HEK293T (cell line): ENCODE results near the gene ZKSCAN5.

Source experiments
- ARNT ChIP-seq: fragments of 450-650 bp; IDR thresholded peaks from 2 replicates; pipeline ENCODE4 v1.6.1; 2017; ENCODE audit warnings: mild to moderate bottlenecking
- BHLHE40 ChIP-seq: fragments of 450-650 bp; IDR thresholded peaks from 2 replicates; pipeline ENCODE4 v1.6.1; 2016; ENCODE audit warnings: mild to moderate bottlenecking, moderate library complexity, borderline replicate concordance
- SP1 ChIP-seq: fragments of 450-650 bp; IDR thresholded peaks from 2 replicates; pipeline ENCODE4 v1.6.1; 2017

- TF ChIP-seq SP1: no peak
- TF ChIP-seq BHLHE40: no peak
- no peak for TF ChIP-seq ARNT
Observed at GRCh38 chr7:99562832-99563231, 58.4 kb downstream of the ZKSCAN5 start.
